NT2/D1 (cell line): ENCODE results near the gene PPP1R18.
A peak's percentile ranks its signal among the peaks of the same experiment; 100 is the strongest.
"Not testable (repeated sequence)": the region's sequence is repeated elsewhere in the genome, so short reads cannot be mapped to it uniquely, and the experiment has no call there.

Experiments
- DNase-seq: peaks from one replicate; pipeline ENCODE4 v3.0.0-alpha.2; 2011; ENCODE audit warnings: low read depth, low spot score
- H3K27me3 ChIP-seq: 2 replicates; pipeline ENCODE4 v1.6.0; 2011; ENCODE audit warnings: mild to moderate bottlenecking; ENCODE audit not compliant: insufficient read length, insufficient read depth
- H3K36me3 ChIP-seq: 2 replicates; pipeline ENCODE4 v1.6.1; 2011; ENCODE audit warnings: mild to moderate bottlenecking, low read length, mixed read lengths; ENCODE audit not compliant: insufficient read depth, insufficient read length
- H3K4me1 ChIP-seq: 2 replicates; pipeline ENCODE4 v1.5.1; 2011; ENCODE audit not compliant: insufficient read depth, insufficient read length
- H3K4me3 ChIP-seq: 2 replicates; pipeline ENCODE4 v1.5.1; 2011; ENCODE audit warnings: low read depth; ENCODE audit not compliant: insufficient read length
- H3K9ac ChIP-seq: 2 replicates; pipeline ENCODE4 v1.6.0; 2011; ENCODE audit warnings: low read depth; ENCODE audit not compliant: insufficient read length
- H3K9me3 ChIP-seq: 2 replicates; pipeline ENCODE4 v1.5.1; 2011; ENCODE audit warnings: mild to moderate bottlenecking, low read length; ENCODE audit not compliant: insufficient read depth
- SUZ12 ChIP-seq: IDR thresholded peaks from 2 replicates; pipeline ENCODE4 v1.6.1; 2011; ENCODE audit not compliant: insufficient read length, insufficient read depth; ENCODE audit errors: extremely low read depth
- YY1 ChIP-seq: IDR thresholded peaks from 2 replicates; pipeline ENCODE4 v1.6.1; 2011; ENCODE audit not compliant: insufficient read length, insufficient read depth
- ZNF274 ChIP-seq: IDR thresholded peaks from 2 replicates; pipeline ENCODE4 v1.6.1; 2011; ENCODE audit warnings: mild to moderate bottlenecking, low read depth, low read length

PPP1R18 gene

DNA sequence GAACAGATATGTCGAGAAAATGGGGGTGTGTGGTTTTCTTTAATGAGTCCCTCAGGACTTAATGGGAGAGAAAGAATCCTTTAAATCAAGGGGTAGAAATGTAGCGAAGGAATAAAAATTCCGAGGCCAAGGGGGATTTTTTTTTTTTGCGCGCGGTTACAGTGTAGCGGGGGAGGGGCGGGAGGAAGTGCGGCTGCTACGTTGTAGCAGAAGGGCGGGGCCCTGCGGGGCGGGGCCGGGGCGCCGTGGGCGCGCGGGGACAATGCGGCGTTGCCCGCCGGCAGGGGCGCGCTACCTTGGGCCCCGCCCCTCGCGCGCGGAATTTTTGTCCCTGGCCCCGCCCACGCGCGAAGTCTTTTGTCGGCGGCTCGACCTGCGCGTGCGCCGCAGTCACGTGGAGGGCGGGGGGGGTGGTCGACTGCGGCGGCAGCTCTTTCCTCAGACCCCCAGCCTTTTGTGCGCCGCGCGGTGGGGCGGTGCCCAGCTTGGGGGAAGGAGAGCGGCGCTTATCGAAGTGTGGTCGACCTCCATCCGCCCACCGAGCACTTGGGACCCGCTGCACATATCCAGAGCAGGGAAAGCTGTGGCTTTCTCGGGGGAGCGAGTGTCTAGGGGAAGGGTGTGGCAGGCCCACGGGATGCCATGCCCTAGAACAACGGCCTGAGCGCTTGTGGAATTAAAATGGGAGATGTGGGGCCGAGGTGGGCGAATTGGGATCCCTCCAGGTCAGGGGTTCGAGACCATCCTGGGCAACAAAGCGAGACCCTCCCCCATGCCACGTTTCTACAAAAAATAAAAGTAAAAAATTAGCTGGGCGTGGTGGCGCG is 35.0 kb upstream of the PPP1R18 start:
- H3K36me3 ChIP-seq, result peaks cover 48% of the 10 kb centered on the region
- H3K27me3 ChIP-seq, result no peaks in the 10 kb centered on the region
- H3K4me3 ChIP-seq, result peak overlapping the region; percentile 92
- no peak for DNase-seq
- TF ChIP-seq SUZ12 (no peak), YY1 (no peak), ZNF274 (no peak)
- peaks cover 3% of the 10 kb centered on the region for H3K4me1 ChIP-seq
- no peaks in the 10 kb centered on the region for H3K9me3 ChIP-seq
- H3K9ac ChIP-seq, result peak overlapping the region; percentile 92

DNA sequence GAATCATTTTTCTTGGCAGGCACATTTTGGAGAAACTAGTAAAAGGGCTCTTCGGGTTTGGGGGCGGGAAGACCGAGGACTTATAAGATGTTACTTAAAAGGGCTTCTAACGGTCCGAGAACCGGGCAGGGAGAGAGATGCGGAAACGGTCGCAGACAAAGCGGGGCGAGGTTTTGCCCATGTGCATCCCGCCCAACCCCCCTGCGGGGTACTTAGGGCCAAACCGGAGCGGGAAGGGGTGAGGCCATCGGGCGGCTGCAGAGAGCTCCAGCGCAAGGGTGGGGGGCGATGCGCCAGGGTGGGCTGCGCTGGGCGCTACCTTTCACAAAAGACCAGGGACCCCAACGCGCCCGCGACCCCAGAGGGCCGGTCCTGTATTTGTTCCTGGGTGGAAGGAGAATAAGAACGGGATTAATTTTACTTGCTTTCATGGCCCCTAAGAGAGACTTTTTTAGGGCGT is 34.3 kb upstream of the PPP1R18 start:
- H3K27me3 ChIP-seq, result no peaks in the 10 kb centered on the region
- H3K9ac ChIP-seq, result peak overlapping the region; percentile 92
- H3K4me3 ChIP-seq, result peak overlapping the region; percentile 92
- peaks cover 3% of the 10 kb centered on the region for H3K4me1 ChIP-seq
- H3K36me3 ChIP-seq, result peaks cover 48% of the 10 kb centered on the region
- no peak for DNase-seq
- no peak for TF ChIP-seq ZNF274
- no peak for TF ChIP-seq YY1
- TF ChIP-seq SUZ12, result no peak
- no peaks in the 10 kb centered on the region for H3K9me3 ChIP-seq

DNA sequence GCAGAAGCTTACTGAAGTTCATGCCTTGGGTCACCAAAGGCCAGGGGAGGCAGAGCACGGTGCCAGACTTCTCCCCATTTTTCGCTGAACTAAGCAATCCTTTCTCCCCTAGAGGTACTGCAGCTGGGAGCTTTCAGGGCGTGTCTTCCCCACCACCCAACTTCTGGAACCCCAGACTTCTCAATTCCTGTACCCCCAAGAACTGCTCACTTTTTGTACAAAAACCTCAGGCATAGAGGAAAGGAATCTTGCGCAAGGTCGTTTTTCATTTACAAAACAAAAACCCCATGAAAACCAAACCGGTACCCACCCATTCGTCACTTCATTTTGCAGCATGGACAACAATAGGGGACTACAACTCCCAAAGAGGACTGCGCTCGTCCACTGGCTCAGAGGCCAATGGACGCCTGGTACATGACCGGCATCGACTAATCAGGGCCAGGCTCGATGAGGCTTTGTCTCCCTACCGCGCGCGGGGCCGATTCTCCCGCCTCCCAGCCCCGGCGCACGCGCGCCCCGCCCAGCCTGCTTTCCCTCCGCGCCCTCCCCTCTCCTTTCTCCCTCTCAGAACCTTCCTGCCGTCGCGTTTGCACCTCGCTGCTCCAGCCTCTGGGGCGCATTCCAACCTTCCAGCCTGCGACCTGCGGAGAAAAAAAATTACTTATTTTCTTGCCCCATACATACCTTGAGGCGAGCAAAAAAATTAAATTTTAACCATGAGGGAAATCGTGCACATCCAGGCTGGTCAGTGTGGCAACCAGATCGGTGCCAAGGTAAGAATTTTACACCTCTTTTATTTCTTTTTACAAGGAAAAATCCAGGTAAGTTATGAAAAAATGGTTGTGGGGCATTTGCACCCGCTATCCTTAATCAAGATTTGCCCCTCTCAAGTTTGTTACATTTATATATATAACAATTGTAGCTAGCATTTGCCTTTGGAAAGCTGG is 33.6 kb upstream of the PPP1R18 start, which contains the start of gene TUBB:
Gene TUBB (plus strand): TSS at position 562 of the 947 bp plus-strand sequence. CDS start 155 bp downstream, at position 717.
- Histone ChIP-seq H3K9ac (peak within 1 kb of the TSS; percentile 92), H3K4me3 (peak within 1 kb of the TSS; percentile 92), H3K27me3 (no peaks in the 10 kb centered on the region), H3K9me3 (no peaks in the 10 kb centered on the region), H3K36me3 (peaks cover 49% of the 10 kb centered on the region), H3K4me1 (peaks cover 3% of the 10 kb centered on the region)
- no peak for TF ChIP-seq ZNF274
- TF ChIP-seq SUZ12, result no peak
- no peak for TF ChIP-seq YY1
- peak; percentile 93 for DNase-seq

- Histone ChIP-seq H3K27me3 (no peaks in the 10 kb centered on the region), H3K4me3 (peak overlapping the region; percentile 33), H3K36me3 (peaks cover 49% of the 10 kb centered on the region), H3K9ac (peak overlapping the region; percentile 74), H3K9me3 (no peaks in the 10 kb centered on the region), H3K4me1 (peaks cover 3% of the 10 kb centered on the region)
- no peak for TF ChIP-seq YY1
- TF ChIP-seq ZNF274, result no peak
- TF ChIP-seq SUZ12, result no peak
- no peak for DNase-seq
Observed at GRCh38 chr6:30719356-30719755, 32.9 kb upstream of the PPP1R18 start.

DNA sequence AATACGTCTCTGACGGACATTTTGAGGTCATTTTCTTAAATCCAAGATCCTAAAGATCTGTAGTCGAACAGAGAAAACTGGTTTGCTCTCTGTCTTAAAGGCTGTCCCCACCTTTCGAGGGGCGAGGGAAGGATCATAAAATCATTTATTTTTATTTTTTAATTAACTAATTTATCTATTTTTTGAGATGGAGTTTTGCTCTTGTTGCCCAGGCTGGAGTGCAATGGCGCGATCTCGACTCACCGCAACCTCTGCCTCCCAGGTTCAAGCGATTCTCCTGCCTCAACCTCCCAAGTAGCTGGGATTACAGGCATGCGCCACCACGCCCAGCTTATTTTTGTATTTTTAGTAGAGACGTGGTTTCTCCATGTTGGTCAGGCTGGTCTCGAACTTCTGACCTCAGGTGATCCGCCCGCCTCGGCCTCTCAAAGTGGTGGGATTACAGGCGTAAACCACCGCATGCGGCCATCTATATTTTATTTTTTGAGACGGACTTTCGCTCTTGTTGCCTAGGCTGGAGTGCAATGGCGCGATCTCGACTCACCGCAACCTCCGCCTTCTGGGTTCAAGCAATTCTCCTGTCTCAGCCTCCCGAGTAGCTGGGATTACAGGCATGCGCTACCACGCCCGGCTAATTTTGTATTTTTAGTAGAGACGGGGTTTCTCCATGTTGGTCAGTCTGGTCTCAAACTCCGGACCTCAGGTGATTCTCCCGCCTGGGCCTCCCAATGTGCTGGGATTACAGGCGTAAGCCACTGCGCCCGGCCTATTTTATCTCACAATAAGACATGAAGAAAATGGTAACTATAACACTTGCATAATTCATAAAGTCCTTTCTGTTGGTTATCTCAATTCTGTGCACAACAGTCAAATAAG is 31.6 kb upstream of the PPP1R18 start:
- not testable (repeated sequence) for H3K4me1 ChIP-seq
- peaks cover 49% of the 10 kb centered on the region for H3K36me3 ChIP-seq

DNA sequence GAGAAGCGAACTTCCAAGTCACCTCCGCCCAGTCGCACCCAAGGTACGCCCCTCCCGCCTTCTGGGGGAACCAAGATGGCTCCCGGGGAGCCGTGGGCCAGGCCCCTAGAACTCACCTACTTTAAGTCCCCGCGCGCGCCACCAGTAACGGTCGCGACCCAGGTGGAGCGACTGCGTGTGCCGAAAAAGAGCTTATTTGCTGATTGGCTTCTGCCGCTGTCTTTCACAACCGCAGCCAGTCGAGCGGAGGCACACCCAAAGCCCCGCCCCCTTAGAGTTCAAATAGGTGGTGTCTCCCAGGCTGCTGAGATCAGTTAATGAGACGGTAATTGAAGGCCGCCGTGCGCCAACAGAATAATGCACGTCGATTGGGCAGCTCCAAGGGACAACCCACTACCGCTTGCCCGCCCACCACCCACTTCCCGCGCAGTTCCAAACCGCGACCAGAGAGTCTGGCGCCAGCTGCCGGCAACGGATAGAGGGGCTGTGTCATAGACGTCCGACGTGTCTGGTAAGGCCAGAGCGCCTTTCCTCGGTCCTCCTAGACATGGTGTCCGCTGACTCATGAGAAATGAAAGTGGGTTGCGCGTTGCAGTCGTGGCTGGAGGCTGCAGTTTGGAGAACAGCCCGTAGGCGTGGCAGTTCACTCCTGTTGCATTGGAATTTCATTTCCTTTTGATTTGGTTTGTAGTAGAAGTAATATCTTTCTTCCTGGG is 30.8 kb upstream of the PPP1R18 start, which contains the start of gene MDC1:
Gene MDC1 (minus strand): TSS at position 153 of the 716 bp plus-strand sequence. CDS start 2,106 bp downstream, outside the sequence.
- Histone ChIP-seq H3K27me3 (no peaks in the 10 kb centered on the region), H3K9ac (peak within 1 kb of the TSS; percentile 80), H3K4me1 (no peaks in the 10 kb centered on the region), H3K36me3 (peaks cover 49% of the 10 kb centered on the region), H3K4me3 (peak within 1 kb of the TSS; percentile 71), H3K9me3 (no peaks in the 10 kb centered on the region)
- DNase-seq, result peak; percentile 96
- TF ChIP-seq SUZ12 (no peak), YY1 (peak; percentile 70)

More for the DNA sequence above, 31.6 kb upstream of the PPP1R18 start:
- not testable (repeated sequence) for DNase-seq, H3K27me3 ChIP-seq, H3K9me3 ChIP-seq
- H3K4me3 ChIP-seq, result peak overlapping the region; percentile 52
- H3K9ac ChIP-seq, result peak overlapping the region; percentile 80
